GM18517 (cell line): ENCODE measurements around the gene EXOC4.

Experiments
- ATAC-seq: cut with Tn5 transposase; IDR thresholded peaks from one replicate; pipeline ENCODE4 v1.9.1; 2021; ENCODE audit warnings: mild to moderate bottlenecking, moderate library complexity; ENCODE audit not compliant: unreplicated experiment

Gene EXOC4

GRCh38 chr7:134009314-134010110, 756.6 kb downstream of the EXOC4 start:
- no peak for ATAC-seq

- ATAC-seq: no peak
Measured at GRCh38 chr7:134013249-134013648, 760.4 kb downstream of the EXOC4 start.

GRCh38 chr7:134014935-134015334, 762.1 kb downstream of the EXOC4 start:
- no peak for ATAC-seq

GRCh38 chr7:134016223-134016941, 763.5 kb downstream of the EXOC4 start:
- no peak for ATAC-seq

GRCh38 chr7:134016942-134017303, 764.0 kb downstream of the EXOC4 start:
- ATAC-seq: no peak

- no peak for ATAC-seq
Measured at GRCh38 chr7:134018306-134018705, 765.4 kb downstream of the EXOC4 start.

- ATAC-seq: no peak
Measured at GRCh38 chr7:134019251-134019650, 766.4 kb downstream of the EXOC4 start.

- ATAC-seq: no peak
Measured at GRCh38 chr7:134021836-134022235, 769.0 kb downstream of the EXOC4 start.

- ATAC-seq: no peak
Measured at GRCh38 chr7:134022286-134022911, 769.5 kb downstream of the EXOC4 start.

- no peak for ATAC-seq
Measured at GRCh38 chr7:134024739-134025138, 771.9 kb downstream of the EXOC4 start.

GRCh38 chr7:134028853-134029252, 776.0 kb downstream of the EXOC4 start:
- no peak for ATAC-seq

GRCh38 chr7:134029743-134030142, 776.9 kb downstream of the EXOC4 start:
- ATAC-seq: no peak

GRCh38 chr7:134030460-134030865, 777.6 kb downstream of the EXOC4 start:
- no peak for ATAC-seq

- ATAC-seq: no peak
Measured at GRCh38 chr7:134031835-134032617, 779.1 kb downstream of the EXOC4 start.

- no peak for ATAC-seq
Measured at GRCh38 chr7:134034652-134035051, 781.8 kb downstream of the EXOC4 start.

- ATAC-seq: no peak
Measured at GRCh38 chr7:134037991-134038390, 785.1 kb downstream of the EXOC4 start.

GRCh38 chr7:134040988-134041387, 788.1 kb downstream of the EXOC4 start:
- no peak for ATAC-seq

- ATAC-seq: no peak
Measured at GRCh38 chr7:134041477-134041876, 788.6 kb downstream of the EXOC4 start.

GRCh38 chr7:134042307-134042706, 789.4 kb downstream of the EXOC4 start:
- no peak for ATAC-seq

GRCh38 chr7:134044682-134045081, 791.8 kb downstream of the EXOC4 start:
- no peak for ATAC-seq

- no peak for ATAC-seq
Measured at GRCh38 chr7:134045716-134046115, 792.8 kb downstream of the EXOC4 start.
